ENCODE measurements around the gene SLC2A4RG.

The SLC2A4RG gene

DNA sequence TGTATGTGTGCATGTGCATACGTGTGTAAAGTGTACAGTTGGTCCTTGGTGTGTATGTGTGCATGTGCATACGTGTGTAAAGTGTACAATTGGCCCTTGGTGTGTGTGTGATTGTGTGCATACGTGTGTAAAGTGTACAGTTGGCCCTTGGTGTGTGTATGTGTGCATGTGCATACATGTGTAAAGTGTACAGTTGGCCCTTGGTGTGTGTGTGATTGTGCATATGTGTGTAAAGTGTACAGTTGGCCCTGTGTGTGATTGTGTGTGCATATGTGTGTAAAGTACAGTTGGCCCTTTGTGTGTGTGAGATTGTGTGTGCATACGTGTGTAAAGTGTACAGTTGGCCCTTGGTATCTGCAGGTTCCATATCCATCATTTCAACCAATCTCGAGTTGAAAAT, 8.2 kb upstream of the SLC2A4RG start:
- no peaks in the 10 kb centered on the region for H3K27me3 Mint-ChIP-seq
- H3K9me3 Mint-ChIP-seq = no peaks in the 10 kb centered on the region
- no peak overlapping the region for H3K4me3 Mint-ChIP-seq
- H3K4me1 Mint-ChIP-seq (ENCODE audit: low read depth) = peaks cover 16% of the 10 kb centered on the region
- no peak overlapping the region for H3K27ac Mint-ChIP-seq
- H3K36me3 Mint-ChIP-seq (ENCODE audit: low read depth) = peaks cover 26% of the 10 kb centered on the region

GRCh38 chr20:63732118-63733095, 7.2 kb upstream of the SLC2A4RG start:
- Mint-ChIP-seq H3K9me3 (no peaks in the 10 kb centered on the region), H3K4me1 (ENCODE audit: low read depth) (peaks cover 25% of the 10 kb centered on the region), H3K4me3 (no peak overlapping the region), H3K27me3 (no peaks in the 10 kb centered on the region), H3K36me3 (ENCODE audit: low read depth) (peaks cover 21% of the 10 kb centered on the region), H3K27ac (no peak overlapping the region)

DNA sequence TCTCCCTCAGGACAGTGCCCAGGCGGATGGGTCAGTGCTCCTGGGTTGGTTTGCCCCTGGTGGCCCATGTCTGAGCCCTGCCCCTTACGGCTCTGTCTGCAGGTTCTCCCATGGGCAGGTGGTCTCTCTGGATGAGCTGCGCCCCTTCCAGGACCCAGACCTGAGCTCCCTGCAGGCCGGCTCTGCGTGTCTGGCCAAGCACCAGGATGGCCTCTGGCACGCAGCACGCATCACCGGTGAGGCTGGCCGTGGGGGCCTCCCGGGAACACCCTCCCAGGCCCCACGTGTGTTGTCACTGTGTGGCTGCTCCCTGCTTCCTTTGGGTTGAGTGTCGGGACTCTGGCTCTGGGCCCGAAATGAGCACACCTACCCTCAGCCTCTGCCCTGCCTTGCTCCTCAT, 6.5 kb upstream of the SLC2A4RG start:
- Mint-ChIP-seq H3K27ac (no peak overlapping the region), H3K4me1 (ENCODE audit: low read depth) (peaks cover 25% of the 10 kb centered on the region), H3K36me3 (ENCODE audit: low read depth) (peaks cover 16% of the 10 kb centered on the region), H3K9me3 (no peaks in the 10 kb centered on the region), H3K4me3 (no peak overlapping the region), H3K27me3 (no peaks in the 10 kb centered on the region)

GRCh38 chr20:63733579-63734081, 5.9 kb upstream of the SLC2A4RG start:
- Mint-ChIP-seq H3K4me1 (ENCODE audit: low read depth) (peaks cover 25% of the 10 kb centered on the region), H3K9me3 (no peaks in the 10 kb centered on the region), H3K36me3 (ENCODE audit: low read depth) (peaks cover 11% of the 10 kb centered on the region), H3K4me3 (no peak overlapping the region), H3K27ac (no peak overlapping the region), H3K27me3 (no peaks in the 10 kb centered on the region)

GRCh38 chr20:63734111-63734945, 5.2 kb upstream of the SLC2A4RG start:
- Mint-ChIP-seq H3K36me3 (ENCODE audit: low read depth) (peaks cover 8% of the 10 kb centered on the region), H3K9me3 (no peaks in the 10 kb centered on the region), H3K27ac (no peak overlapping the region), H3K27me3 (no peaks in the 10 kb centered on the region), H3K4me1 (ENCODE audit: low read depth) (peaks cover 25% of the 10 kb centered on the region), H3K4me3 (no peak overlapping the region)

DNA sequence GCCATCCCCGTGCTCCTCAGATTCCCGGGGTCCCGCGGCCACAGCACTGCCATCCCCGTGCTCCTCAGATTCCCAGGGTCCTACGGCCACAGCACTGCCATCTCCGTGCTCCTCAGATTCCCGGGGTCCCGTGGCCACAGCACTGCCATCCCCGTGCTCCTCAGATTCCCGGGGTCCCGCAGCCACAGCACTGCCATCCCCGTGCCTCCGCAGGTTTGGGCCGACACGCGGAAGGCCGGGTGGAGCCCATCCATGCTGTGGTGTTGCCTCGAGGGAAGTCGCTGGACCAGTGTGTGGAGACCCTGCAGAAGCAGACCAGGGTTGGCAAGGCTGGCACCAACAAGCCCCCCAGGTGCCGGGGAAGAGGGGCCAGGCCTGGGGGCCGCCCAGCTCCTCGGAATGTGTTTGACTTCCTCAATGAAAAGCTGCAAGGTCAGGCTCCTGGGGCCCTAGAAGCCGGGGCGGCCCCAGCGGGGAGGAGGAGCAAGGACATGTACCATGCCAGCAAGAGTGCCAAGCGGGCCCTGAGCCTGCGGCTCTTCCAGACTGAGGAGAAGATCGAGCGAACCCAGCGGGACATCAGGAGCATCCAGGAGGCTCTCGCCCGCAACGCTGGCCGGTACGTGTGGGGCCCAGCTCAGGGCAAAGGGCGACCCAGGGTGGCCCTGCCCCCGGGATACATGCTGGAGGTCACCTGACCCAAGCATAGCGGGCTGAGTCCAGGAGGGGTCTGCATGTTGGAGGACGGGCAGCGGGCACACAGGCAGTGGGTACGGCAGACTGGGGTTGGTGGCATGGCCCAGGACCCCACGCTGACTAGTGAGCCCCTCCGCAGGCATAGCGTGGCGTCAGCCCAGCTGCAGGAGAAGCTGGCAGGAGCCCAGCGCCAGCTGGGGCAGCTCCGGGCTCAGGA, 4.4 kb upstream of the SLC2A4RG start:
- Mint-ChIP-seq H3K27me3 (no peaks in the 10 kb centered on the region), H3K4me1 (ENCODE audit: low read depth) (peaks cover 25% of the 10 kb centered on the region), H3K9me3 (no peaks in the 10 kb centered on the region), H3K4me3 (no peak overlapping the region), H3K36me3 (ENCODE audit: low read depth) (peaks cover 4% of the 10 kb centered on the region), H3K27ac (no peak overlapping the region)

GRCh38 chr20:63735859-63736718, 3.5 kb upstream of the SLC2A4RG start, which contains the start of gene LIME1:
Gene LIME1 (plus strand): TSS chr20:63736664. CDS start chr20:63737550, 886 bp downstream.
- H3K27ac Mint-ChIP-seq = no peak within 1 kb of the TSS

DNA sequence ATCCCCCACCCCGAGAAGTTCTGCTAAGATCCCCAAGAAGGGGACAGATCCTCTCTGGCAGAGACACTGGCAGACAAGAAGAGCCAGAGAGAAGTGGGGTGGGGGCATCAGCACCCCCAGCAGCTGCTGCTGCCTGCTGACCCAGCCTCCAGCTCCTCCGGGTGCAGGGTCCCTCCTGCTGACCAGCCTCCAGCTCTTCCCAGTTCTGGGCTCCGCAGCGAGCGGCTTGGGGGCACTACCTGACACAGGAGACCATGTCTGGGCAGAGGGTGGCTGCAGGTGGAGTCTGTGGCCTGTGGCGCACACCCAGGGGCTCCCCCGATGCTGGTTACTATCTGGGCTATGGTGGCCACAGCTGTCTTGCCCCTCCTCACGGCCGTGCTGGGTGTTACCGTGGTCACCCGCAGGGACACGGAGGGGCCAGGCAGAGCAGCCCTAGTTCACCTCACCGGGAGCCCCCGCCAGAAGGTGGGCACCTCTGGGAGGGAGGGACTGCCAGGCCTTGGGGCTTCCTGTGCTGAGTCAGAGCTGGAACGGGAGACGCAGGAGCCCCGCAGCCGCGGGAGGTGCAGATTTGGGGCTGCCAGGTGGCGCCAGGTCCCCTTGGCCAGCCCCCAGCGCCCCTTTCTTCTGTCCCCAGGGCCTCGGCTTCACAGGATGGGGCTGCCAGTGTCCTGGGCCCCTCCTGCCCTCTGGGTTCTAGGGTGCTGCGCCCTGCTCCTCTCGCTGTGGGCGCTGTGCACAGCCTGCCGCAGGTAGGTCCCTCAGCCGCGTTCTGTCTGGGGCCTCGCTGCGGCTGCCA, 2.5 kb upstream of the SLC2A4RG start:
- Mint-ChIP-seq H3K9me3 (no peaks in the 10 kb centered on the region), H3K36me3 (ENCODE audit: low read depth) (peaks cover 4% of the 10 kb centered on the region), H3K27ac (no peak overlapping the region), H3K4me1 (ENCODE audit: low read depth) (peaks cover 25% of the 10 kb centered on the region), H3K27me3 (no peaks in the 10 kb centered on the region), H3K4me3 (peak overlapping the region; percentile 63)

More at GRCh38 chr20:63735859-63736718, 3.5 kb upstream of the SLC2A4RG start, which contains the start of gene LIME1:
- Mint-ChIP-seq H3K9me3 (no peaks in the 10 kb centered on the region), H3K36me3 (ENCODE audit: low read depth) (peaks cover 4% of the 10 kb centered on the region), H3K27me3 (no peaks in the 10 kb centered on the region), H3K4me1 (ENCODE audit: low read depth) (peaks cover 25% of the 10 kb centered on the region), H3K4me3 (peak within 1 kb of the TSS; percentile 63)

GRCh38 chr20:63737695-63737944, 2.0 kb upstream of the SLC2A4RG start:
- H3K27me3 Mint-ChIP-seq = no peaks in the 10 kb centered on the region
- H3K4me3 Mint-ChIP-seq = no peak overlapping the region
- no peaks in the 10 kb centered on the region for H3K9me3 Mint-ChIP-seq
- no peak overlapping the region for H3K27ac Mint-ChIP-seq
- peaks cover 25% of the 10 kb centered on the region for H3K4me1 Mint-ChIP-seq (ENCODE audit: low read depth)
- peaks cover 4% of the 10 kb centered on the region for H3K36me3 Mint-ChIP-seq (ENCODE audit: low read depth)

DNA sequence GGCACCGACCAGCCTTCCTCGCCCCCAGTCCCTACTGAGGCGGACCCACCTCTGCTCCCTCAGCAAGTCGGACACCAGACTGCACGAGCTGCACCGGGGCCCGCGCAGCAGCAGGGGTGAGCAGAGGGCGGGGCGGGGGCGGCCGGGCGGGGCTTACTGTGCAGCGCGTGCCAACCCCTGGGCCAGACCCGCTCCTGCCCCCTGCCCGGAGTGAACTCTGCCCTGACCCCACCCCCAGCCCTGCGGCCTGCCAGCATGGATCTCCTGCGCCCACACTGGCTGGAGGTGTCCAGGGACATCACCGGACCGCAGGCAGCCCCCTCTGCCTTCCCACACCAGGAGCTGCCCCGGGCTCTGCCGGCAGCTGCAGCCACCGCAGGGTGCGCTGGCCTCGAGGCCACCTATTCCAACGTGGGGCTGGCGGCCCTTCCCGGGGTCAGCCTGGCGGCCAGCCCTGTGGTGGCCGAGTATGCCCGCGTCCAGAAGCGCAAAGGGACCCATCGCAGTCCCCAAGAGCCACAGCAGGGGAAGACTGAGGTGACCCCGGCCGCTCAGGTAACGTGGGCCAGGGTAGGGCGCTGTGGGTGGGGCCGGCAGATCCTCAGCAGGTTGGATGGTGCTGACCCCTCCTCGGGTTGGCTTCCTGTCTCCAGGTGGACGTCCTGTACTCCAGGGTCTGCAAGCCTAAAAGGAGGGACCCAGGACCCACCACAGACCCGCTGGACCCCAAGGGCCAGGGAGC, 1.5 kb upstream of the SLC2A4RG start:
- Mint-ChIP-seq H3K27ac (no peak overlapping the region), H3K36me3 (ENCODE audit: low read depth) (peaks cover 4% of the 10 kb centered on the region), H3K9me3 (no peaks in the 10 kb centered on the region), H3K4me1 (ENCODE audit: low read depth) (peaks cover 25% of the 10 kb centered on the region), H3K27me3 (no peaks in the 10 kb centered on the region), H3K4me3 (no peak overlapping the region)

- Mint-ChIP-seq H3K4me1 (ENCODE audit: low read depth) (peaks cover 25% of the 10 kb centered on the region), H3K9me3 (no peaks in the 10 kb centered on the region), H3K27me3 (no peaks in the 10 kb centered on the region), H3K4me3 (no peak overlapping the region), H3K27ac (no peak overlapping the region), H3K36me3 (ENCODE audit: low read depth) (peaks cover 4% of the 10 kb centered on the region)
Measured at GRCh38 chr20:63738687-63739129, 868 bp upstream of the SLC2A4RG start.

DNA sequence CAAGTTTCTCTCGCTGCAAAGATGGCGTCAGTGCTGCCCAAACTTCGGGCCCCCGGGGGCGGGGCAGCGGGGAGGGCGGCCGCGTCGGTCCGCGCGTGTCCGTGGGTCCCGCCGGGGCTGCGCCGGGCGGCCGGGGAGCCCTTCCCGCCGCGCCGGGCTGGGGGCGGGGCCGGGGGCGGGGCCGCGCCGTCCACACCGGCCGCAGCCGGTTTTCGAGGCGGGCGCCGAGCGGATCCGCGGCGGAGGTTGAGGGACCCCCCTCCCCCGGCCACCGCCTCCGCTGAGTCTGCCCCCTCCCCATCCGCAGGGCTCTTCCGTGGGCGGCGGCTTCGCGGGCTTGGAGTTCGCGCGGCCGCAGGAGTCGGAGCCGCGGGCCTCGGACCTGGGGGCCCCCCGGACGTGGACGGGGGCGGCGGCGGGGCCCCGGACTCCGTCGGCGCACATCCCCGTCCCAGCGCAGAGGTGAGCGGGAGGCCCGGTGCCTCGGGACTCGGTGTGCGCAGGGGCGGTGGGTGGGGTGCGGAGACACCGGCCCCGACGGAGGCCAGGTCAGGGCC, 572 bp downstream of the SLC2A4RG start:
- Mint-ChIP-seq H3K27ac (no peak overlapping the region), H3K9me3 (no peaks in the 10 kb centered on the region)

More for the DNA sequence above, 572 bp downstream of the SLC2A4RG start:
- peaks cover 4% of the 10 kb centered on the region for H3K36me3 Mint-ChIP-seq (ENCODE audit: low read depth)
- H3K4me3 Mint-ChIP-seq = no peak overlapping the region
- no peaks in the 10 kb centered on the region for H3K27me3 Mint-ChIP-seq
- peaks cover 20% of the 10 kb centered on the region for H3K4me1 Mint-ChIP-seq (ENCODE audit: low read depth)
